GM18507 (cell line): ENCODE results near the gene GPRIN3.
"Not testable (repeated sequence)": the region's sequence is repeated elsewhere in the genome, so short reads cannot be mapped to it uniquely, and the experiment has no call there.

Experiments used
- DNase-seq: peaks from one replicate; pipeline ENCODE4 v3.0.0; 2011; ENCODE audit warnings: low read depth; ENCODE audit not compliant: insufficient read length; ENCODE audit errors: extremely low spot score
- FAIRE-seq: peaks from 2 replicates; lab custom pipeline; 2011; peaks lifted over from hg19 to GRCh38; lab: Jason Lieb, UNC

The GPRIN3 gene

DNA sequence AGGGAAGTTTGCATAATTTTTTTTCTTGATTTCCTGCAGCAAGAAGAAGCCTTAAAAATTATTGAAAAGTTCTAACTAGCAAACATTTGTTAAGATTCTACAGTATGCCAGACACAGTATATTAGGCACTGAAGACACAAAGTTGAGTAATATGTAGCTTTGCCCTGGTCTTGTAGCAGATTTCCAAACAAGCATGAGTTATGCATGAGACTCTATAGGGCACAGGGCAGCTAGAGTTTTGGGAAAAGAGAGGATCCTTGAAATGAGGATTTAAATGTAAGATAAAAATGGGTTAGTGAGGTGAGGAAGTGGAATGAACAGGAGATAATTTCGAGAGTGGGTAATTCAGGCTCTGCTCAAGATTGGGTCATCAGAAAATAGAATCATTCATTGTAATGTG, 8.6 kb upstream of the GPRIN3 start:
- FAIRE-seq = no peak
- no peak for DNase-seq

DNA sequence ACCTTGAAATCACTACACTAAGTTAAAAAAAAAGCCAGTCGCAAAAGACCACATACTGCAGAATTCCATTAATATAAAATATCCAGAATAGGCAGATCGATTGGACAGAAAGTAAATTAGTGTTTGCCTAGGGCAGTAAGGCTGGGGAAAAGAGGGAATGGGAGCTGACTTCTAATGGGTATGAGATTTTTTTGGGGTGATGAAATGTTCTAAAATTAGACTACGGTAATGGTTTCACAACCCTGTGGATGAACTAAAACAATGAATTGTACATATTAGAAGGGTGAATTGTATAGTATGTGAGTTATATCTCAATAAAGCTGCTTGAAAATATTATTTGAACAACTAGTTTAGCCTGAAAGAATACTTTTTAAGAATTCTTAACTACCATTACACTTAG, 6.7 kb upstream of the GPRIN3 start:
- FAIRE-seq = no peak
- no peak for DNase-seq

DNA sequence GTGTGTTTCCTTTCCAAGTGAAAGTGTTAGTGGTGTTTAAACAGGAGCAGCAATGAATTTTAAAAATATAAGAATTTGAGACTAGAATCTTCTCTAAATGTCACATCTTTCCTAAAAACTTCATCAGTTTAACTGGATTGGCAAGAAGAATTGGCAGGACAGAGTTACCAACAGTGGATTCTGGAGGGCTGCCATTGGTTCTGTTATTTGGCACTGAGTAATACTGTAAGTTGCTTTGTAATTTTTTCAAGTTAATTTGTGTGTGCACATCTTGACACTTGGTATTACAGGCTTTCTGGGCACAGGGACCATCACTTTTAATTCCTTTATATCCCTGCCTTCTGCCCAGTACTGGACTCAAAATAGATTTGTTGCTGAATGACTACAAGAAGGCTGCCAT, 4.5 kb upstream of the GPRIN3 start:
- DNase-seq (no peak), FAIRE-seq (no peak)

DNA sequence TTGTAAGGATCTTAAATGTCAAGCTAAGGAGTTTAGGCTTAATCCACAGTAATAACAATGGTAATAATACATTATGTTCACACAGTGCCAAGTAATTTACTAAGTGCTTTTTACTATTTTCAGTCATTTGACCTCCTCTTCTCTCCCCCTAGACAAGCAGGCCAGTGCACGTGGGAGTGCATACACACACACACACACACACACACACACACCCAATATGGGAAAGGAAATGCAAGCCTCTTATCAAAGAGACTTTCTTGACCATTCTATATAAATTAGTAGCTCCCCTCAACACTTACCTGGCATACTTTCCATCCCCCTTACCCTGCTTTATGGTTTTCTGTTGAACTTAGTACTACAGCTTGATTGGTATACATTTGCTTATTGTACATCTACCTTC, 3.8 kb upstream of the GPRIN3 start:
- DNase-seq (no peak), FAIRE-seq (no peak)

DNA sequence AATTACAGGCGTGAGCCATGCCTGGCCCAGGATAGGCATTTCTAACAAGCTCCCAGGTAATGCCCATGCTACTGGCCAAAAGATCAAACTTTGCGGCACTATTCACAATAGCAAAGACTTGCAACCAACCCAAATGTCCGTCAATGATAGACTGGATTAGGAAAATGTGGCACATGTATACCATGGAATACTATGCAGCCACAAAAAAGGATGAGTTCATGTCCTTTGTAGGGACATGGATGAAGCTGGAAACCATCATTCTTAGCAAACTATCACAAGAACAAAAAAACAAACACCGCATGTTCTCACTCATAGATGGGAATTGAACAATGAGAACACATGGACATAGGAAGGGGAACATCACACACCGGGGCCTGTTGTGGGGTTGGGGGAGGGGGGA, 1.6 kb upstream of the GPRIN3 start:
- not testable (repeated sequence) for DNase-seq, FAIRE-seq

DNA sequence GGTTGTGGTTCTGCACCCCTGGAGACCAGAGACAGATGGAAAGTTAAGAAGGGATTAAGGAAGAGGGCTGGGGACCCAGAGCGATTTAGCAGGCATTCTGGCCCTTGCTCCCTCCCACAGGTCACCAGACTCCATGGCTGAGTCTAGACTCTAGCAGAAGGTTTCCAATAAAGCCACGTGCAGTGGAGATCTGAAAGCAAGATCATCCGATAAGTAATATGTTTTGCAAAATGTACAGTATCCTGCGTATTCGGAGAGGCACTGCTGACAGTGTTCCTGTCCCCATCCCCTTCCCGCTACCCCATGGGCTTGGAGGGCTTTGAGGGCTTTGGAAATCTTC, 531 bp upstream of the GPRIN3 start:
- FAIRE-seq = no peak
- no peak for DNase-seq

DNA sequence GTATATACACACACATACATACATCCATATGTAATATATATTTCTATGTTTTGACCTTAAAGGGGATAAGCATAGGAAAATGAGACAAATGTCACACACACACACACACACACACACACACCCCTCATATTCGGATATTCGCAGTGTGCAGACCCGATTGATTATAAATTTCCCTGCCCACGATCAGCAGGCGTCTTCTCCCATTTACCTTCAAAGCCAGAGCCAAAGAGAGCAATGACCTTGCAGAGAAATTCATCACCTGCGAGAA, 488 bp downstream of the GPRIN3 start:
- FAIRE-seq = no peak
- no peak for DNase-seq

DNA sequence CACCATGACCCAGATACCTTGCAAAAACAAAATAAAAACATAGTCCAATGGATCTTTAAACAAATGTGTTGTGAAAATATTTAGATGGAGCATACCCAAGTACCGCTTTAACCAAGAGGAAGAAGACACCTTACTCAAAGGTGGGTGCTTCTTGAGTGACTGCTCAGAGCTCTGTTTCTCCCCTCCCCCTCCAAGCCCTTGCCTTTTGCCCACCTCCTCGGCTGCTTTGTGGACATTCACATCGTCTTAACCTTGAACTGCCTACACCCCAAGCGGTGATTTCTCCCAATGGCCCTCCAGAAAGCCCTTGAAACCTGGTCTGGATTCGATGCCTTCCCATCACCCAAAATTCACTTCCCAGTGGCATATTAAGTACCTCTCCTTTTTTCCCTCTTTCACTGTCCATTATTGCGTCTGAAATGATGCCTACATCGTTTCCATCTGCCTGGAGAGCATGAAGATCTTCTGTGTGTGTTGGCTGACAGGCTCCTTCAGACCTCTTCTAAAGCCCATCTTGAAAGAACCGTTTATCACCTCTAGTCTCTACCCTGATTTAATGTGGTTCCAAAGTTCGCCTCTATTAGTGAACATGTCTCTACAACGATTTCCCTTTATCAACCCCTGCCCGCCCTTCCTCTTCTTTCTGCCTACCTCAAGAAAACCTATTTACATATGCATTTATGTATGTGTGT, 968 bp downstream of the GPRIN3 start:
- DNase-seq (no peak), FAIRE-seq (no peak)

DNA sequence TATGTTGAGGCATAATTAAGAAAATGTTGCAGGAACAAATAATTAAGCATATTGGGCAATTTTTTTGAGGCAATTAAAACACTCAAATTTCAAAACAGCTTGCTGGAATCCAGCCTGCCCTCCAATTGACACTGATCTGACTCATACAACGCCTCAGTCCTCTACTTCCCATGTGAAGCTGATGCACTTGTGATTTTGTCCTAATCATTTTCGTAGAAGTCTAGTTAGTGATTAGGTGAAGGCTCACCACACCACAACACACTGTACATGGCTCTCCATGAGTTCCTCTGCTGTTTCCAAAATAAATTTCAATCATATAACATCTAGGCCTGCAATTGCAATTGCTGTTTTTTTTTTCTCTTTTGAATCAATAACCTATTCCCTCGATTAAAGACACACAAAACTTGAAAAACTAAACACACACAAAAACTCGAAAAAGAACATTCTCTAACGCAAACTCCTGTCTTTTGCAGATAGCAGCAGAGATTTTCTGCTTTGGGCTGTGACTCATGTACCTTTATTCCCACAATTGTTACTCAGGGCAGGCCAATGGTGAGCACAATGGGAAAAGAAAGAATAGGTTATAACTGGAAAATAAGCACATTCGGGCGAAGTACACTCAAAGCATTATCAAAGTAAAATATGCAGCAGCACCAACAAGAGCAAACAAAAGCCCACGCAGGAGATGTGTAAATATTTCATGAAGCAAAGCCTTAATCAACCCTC, 1.7 kb downstream of the GPRIN3 start:
- FAIRE-seq = no peak
- no peak for DNase-seq

DNA sequence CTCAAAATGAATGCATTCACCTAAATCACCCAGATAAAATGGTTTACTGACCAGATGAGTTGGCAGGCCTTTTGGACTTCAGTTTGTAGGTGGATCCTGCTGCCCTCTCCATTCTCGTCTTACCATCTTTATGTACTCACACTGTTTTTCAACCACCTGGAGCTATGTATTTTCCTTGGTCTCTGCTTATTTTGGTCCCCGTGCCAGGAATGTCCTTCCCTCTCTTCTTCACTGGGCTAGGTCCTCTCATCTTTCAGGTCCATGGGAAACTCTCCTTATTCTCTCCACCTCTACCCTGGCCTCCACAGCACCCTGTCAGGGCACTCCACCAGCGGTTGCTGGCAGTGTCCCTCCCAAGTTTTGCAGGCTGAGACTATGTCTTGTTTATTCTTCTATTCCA, 2.6 kb downstream of the GPRIN3 start:
- DNase-seq = no peak
- no peak for FAIRE-seq

DNA sequence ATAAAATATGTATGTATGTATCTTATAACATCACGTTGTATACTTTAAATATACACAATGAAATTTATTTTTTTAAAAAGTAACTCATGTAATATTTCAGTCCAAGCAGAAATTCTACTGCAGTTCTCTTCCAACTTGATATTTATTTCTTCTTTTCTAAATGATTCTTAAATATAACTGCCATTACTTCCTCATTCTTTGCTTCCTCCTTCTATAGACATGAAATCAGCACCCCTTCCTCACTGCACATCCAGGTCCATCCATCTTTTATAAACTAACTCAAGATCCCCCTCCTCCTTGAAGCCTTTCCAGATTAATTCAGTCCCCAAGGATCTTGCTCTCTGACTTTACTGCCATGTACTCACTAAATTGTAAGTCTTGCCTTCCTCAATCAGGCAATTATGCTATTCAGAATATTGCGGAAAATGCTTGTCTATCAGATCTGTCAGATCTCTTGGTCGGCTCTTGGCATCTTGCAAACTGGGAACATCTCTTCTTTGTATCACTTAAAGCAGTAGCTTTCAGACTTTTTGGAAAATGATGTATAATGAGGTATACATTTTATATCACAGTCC, 3.7 kb downstream of the GPRIN3 start:
- DNase-seq = no peak
- FAIRE-seq = no peak

DNA sequence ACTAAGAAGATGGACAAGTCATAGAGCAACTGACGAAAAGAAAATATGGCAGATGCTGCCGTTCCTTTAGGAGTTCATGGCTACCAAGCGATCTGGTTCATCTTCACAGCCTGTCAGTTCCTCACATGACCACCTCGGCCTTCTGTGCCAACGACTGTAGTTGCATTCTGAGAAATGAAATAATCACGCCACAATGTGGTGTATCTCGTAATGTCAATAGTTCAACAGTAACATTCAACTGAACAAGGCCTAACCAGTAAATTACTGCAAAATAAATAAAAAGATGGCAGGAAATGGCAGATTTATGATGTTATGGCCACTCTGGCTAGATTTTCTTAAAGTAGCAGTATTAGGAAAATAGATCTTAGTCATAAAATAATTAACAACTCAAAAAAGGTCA, 4.4 kb downstream of the GPRIN3 start:
- no peak for DNase-seq

DNA sequence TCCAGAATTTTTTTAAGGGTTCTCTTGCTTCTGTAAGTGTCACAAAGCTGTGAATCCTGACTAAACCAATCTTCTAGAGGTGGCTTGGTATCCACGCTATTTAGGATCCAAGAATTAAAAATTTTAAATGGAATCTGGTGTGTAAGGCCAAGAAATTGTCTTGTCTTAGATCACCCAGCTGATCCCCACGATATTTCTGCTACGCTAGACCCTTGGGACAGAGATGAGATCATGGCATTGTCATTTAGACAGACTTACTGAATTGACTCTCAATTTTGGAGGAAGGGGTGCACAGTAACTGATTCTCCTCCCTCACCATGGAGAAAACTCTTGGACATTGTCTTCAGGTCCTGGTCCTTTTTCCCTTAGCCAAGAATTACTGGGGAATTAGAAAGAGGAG, 5.7 kb downstream of the GPRIN3 start:
- FAIRE-seq = no peak
- no peak for DNase-seq

More for the DNA sequence above, 4.4 kb downstream of the GPRIN3 start:
- FAIRE-seq = no peak

DNA sequence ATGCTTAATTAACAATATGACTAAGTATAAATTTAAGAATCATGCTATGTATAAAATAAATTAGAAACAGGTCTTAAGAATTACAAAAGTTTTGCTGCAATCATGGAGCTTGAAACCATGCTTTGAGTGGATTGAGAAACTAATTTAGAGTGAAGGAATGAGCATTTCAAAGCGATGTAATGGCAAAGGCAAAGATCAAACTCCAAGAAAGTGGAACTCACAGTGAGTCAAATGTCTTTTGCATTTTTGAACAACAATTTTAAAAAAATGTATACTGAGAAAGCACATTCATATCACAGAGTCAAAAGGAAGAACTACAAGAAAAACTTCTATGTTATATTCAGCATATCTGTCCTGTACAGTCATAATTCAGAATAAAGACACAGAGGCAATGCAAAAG, 6.6 kb downstream of the GPRIN3 start:
- no peak for DNase-seq
- FAIRE-seq = no peak

DNA sequence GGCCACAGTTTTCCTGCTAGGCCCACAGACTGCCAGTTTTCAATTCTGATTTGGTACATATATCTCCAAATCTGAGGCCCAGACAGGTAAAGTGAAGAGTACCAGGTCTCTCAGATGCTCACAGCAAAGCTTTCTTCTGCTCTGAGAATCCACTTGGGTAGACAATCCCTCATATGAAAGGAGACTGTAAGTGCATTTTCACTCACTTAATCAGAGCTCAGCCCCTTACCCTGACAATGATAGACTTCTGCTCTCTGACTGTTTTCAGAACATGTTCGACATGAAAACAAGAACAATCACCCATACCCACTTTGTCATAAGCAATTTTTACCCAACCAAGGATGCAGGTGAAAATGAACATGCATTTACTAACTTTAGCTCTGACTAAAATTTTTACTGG, 7.1 kb downstream of the GPRIN3 start:
- FAIRE-seq (no peak), DNase-seq (no peak)

DNA sequence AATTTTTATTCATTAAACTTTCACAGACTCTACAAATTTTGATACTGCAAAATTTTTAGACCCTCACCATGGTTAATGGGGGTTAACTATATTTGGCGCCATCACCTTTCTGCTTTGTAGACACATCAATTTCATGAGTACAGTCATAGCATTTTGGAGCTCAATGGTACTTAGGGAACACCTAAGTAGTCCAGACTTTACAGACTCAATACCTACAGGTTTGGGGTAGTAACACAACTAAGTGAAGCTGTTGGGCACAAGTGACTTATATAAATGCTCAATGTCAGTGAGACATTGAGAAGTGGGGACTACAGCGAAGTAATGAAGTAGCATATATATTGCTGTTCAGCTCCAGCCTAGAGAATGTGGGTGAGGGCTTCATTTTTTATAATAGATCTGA, 7.5 kb downstream of the GPRIN3 start:
- no peak for FAIRE-seq

DNA sequence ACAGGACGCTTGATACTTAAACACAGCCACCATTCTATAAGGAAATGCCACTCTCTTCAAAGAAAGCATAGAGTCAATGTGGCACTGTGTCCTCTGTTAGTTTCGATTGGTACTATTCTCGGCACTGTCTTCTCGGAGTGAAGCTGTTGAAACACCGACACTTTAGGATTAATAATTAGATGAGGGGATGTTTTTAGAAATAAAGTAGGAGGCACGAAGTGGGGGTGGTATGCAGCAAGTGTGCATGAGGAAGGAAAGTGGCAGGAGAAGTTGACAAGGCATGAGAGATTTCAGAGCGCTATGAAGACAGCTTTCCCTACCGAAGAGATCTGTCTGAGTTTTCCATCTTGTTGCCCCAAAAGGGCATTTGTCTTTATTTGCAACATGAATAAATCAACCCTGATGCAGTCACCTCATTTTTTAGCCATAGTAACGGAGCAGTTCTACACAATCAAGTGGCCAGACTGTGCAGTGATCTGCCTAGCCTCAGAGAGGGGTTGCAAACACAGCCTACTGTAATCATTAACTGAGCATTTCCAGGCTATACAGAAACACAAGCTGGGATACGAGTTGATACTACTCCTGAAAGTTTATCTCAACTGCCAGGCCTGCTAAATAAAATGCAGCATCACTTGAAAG, 8.3 kb downstream of the GPRIN3 start:
- FAIRE-seq (no peak), DNase-seq (no peak)

More for the DNA sequence above, 7.5 kb downstream of the GPRIN3 start:
- DNase-seq = no peak

DNA sequence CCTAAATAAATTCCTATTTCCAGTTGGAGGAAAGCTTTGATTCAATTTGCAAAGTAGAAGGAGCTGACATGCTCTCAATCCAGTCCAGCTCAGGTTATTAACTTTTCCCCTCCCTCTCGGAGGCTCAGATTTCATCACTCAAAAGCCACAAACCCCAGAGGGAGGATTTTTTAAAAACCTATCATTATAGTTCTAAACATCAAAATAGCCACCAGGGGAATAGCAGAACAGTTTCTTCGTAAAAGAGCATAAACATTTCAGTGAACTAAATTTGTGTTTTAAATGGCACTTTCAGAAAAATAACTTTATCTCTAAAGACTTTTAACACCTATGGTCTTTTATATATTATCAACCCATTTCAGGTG, 8.8 kb downstream of the GPRIN3 start:
- FAIRE-seq = peak; percentile 72

DNA sequence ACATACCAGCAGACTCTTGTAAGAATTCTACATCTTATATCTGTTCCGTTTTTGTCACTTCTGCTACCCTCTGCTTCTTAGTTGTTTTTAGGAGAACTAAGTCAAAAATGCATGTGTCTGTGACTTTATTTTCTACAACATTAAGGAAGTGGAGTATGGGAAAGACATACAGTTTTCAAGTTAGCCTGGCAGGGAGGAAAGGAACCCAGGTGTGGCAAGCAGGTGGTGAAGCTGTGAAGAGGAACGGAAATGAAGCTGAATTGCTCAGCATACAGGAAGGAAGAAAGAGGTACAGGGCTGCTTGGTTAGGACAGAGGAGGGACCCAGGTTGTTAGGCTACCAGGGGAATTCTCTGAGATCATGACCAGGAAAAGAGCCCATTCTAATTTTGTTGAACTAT, 9.4 kb downstream of the GPRIN3 start:
- no peak for DNase-seq
- FAIRE-seq = peak; percentile 84

More for the DNA sequence above, 8.8 kb downstream of the GPRIN3 start:
- DNase-seq = no peak

DNA sequence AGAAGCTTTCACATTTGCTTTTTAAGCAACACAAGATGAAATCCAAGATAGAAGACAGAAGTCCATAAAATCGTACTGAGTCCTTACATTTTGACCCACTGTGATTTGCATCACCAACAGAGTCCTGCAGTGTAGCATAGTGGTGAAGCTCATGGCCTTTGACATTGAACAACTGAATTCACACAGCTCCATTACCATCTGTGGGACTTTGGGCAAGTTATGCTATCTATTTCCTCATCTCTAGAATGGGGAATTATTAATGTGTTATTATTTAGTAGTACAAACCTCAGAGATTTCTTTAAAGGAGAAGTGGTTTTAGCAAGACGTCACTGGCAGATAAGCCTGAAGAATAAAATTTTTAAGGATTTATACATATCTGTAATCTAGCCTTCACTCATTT, 10.7 kb downstream of the GPRIN3 start:
- FAIRE-seq = no peak
- DNase-seq = no peak

DNA sequence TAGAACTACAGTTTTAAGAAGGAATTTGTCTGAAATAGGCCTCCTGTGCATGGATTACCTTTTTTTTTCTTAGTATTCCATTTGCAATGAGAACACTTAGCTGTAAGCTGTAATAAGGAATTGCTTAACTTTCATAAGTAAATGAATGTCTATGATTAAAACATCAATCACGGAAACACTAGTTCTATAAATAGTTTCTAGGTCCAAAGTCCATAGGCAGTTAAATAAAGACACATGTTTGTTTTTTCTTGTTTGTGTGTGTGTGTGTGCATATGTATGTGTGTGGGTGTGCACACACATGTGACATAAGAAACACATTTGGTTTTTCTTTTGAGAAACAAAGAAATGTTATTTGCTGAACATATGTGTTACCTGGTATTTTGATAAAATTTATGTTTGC, 11.2 kb downstream of the GPRIN3 start:
- no peak for DNase-seq
- no peak for FAIRE-seq
